ENCODE measurements around the gene DRD4. TPM values are rescaled to one million over a fixed set of nuclear protein-coding genes. Genes with fewer than 3 reads are reported as not detected.
"Not testable (repeated sequence)": the region's sequence is repeated elsewhere in the genome, so short reads cannot be mapped to it uniquely, and the experiment has no call there.

The DRD4 gene
- total RNA-seq, 1 donor from 2014 or later: not detected

DNA sequence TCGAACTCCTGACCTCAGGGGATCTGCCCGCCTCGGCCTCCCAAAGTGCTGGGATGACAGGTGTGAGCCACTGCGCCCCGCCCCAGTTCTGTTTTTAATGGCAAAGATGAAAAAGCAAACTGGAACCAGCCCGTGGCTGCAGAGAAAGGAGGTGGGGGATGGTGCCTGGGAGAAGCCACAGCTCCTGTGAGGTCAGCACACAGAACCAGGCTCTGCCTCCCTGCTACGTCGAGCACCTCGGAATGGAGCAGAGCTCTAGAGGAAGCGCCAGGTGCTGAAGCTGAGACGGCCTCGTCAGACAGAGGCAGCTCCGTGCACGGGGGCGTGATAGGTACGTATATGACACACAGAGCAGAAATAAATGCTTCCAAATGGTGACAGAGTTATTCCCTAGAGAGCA is 8.5 kb downstream of the DRD4 start:
- TF ChIP-seq, protein P1, sequence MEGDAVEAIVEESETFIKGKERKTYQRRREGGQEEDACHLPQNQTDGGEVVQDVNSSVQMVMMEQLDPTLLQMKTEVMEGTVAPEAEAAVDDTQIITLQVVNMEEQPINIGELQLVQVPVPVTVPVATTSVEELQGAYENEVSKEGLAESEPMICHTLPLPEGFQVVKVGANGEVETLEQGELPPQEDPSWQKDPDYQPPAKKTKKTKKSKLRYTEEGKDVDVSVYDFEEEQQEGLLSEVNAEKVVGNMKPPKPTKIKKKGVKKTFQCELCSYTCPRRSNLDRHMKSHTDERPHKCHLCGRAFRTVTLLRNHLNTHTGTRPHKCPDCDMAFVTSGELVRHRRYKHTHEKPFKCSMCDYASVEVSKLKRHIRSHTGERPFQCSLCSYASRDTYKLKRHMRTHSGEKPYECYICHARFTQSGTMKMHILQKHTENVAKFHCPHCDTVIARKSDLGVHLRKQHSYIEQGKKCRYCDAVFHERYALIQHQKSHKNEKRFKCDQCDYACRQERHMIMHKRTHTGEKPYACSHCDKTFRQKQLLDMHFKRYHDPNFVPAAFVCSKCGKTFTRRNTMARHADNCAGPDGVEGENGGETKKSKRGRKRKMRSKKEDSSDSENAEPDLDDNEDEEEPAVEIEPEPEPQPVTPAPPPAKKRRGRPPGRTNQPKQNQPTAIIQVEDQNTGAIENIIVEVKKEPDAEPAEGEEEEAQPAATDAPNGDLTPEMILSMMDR (conservative IDR thresholded peaks at IDR 0.05; ENCODE audit: low read depth, low read length): no peak
- H3K4me3 ChIP-seq (ENCODE audit: low read depth, low read length): no peak overlapping the region
- DNase-seq (ENCODE audit: low read depth): no peak

GRCh38 chr11:646214-646613 is 9.1 kb downstream of the DRD4 start:
- no peak for DNase-seq (ENCODE audit: low read depth)
- no peak overlapping the region for H3K4me3 ChIP-seq (ENCODE audit: low read depth, low read length)
- TF ChIP-seq, protein P1 (conservative IDR thresholded peaks at IDR 0.05; ENCODE audit: low read depth, low read length): no peak

DNA sequence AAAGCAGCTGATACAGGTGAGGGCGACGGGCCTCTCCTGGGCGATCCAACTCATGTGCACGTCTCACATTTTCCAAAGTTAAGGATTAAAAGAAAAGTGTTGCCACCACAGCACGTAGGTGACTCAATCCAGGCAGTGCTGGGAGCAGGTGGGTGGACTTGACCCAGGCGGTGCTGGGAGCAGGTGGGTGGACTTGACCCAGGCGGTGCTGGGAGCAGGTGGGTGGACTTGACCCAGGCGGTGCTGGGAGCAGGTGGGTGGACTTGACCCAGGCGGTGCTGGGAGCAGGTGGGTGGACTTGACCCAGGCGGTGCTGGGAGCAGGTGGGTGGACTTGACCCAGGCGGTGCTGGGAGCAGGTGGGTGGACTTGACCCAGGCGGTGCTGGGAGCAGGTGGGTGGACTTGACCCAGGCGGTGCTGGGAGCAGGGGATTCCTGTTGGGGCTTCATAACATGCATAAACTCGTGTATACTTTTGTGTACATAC is 10.6 kb downstream of the DRD4 start:
- DNase-seq (ENCODE audit: low read depth): not testable (repeated sequence)

DNA sequence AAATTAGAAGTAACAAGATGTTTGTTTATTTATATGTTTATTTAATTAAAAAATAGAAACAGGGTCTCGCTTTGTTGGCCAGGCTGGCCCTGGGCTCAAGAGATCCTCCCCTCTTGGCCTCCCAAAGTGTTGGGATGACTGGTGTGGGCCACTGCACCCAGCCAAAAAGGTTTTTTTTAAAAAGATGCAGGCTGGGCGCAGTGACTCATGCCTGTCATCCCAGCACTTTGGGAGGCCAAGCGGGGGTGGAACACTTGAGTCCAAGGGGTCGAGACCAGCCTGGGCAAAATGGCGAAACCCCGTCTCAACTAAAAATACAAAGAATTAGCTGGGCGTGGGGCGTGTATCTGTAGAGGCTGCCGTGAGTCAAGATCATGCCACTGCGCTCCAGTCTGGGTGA is 13.4 kb downstream of the DRD4 start:
- no peak overlapping the region for H3K4me3 ChIP-seq (ENCODE audit: low read depth, low read length)
- DNase-seq (ENCODE audit: low read depth): no peak
- TF ChIP-seq, protein P1 (conservative IDR thresholded peaks at IDR 0.05; ENCODE audit: low read depth, low read length): no peak

More for the DNA sequence above, 10.6 kb downstream of the DRD4 start:
- H3K4me3 ChIP-seq (ENCODE audit: low read depth, low read length): not testable (repeated sequence)

GRCh38 chr11:653136-653535 is 16.1 kb downstream of the DRD4 start:
- DNase-seq (ENCODE audit: low read depth); H3K4me3 ChIP-seq (ENCODE audit: low read depth, low read length): not testable (repeated sequence)

DNA sequence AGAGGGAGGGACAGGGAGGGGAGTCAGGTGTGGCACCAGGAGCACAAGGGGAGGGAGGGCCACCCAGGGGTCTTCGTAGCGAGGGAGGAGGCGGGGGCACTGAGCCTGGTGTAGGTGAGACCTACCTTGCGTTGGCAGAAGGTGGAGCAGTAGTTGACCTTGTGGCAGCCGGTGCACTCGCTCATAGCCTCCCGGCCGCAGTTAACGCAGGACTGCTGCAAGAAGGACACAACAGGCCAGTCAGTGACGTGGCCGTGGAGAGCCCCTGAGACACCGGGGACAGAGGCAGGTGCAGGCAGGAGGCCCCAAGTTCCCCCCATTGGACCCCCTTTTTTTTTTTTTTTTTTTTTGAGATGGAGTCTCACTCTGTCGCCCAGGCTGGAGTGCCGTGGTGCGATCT is 16.8 kb downstream of the DRD4 start:
- TF ChIP-seq, protein P1 (conservative IDR thresholded peaks at IDR 0.05; ENCODE audit: low read depth, low read length): no peak
- H3K4me3 ChIP-seq (ENCODE audit: low read depth, low read length): no peak overlapping the region
- DNase-seq (ENCODE audit: low read depth): no peak

- H3K4me3 ChIP-seq (ENCODE audit: low read depth, low read length); DNase-seq (ENCODE audit: low read depth): not testable (repeated sequence)
Observed at GRCh38 chr11:654444-654843, 17.4 kb downstream of the DRD4 start.

DNA sequence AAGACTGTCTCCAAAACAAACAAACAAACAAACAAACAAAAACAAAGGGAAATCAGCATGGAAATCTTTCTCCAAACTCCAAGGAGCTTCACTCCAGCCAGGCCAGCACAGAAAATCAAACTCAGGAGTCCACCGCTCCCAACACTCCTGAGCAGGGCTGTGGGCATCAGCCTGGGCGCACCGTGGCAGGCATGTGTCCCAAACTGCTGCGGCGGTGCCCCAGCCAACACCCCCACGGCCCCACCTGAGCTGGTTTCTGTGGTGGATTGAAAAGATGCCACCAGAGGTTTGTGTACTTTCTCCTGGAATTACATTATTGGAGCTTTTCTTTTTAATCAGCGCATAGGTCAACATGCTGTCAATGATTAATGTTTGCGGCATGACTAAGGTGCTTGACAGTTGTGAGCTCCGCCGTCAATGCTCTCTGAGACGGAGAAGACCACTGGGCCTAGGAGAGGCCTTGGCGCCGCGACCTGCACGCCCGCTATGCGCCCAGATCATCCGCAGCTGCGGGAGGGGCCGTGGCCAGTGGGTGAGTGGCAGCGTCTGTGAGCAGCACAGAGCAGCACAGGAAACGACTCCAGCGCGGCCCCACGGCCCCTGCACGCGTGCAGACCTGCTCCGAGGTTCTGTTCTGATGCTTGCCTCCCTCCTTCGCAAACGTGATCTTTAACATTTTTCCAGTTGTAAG is 18.1 kb downstream of the DRD4 start:
- TF ChIP-seq, protein P1 (conservative IDR thresholded peaks at IDR 0.05; ENCODE audit: low read depth, low read length): no peak
- peak; percentile 59 for DNase-seq (ENCODE audit: low read depth)
- H3K4me3 ChIP-seq (ENCODE audit: low read depth, low read length): peak overlapping the region; percentile 7

Measured in epithelial cell of proximal tubule (primary cell).